Endothelial cell of umbilical vein (primary cell): ENCODE measurements around the gene RPL34. TPM values are rescaled to one million over a fixed set of nuclear protein-coding genes. Genes with fewer than 3 reads are reported as not detected.
A peak's percentile ranks its signal among the peaks of the same experiment; 100 is the strongest.
"Not testable (repeated sequence)": the region's sequence is repeated elsewhere in the genome, so short reads cannot be mapped to it uniquely, and the experiment has no call there.

Experiments
- BruUV-seq: library from RNA; stranded (reverse); fragments of 400-500 nt; replicated peaks from 2 replicates; lab custom pipeline; 2021; lab: Mats Ljungman, UMichigan
- CTCF ChIA-PET: fragments of 300-600, 350-600 bp; sonication (Branson Sonifier 250); formaldehyde crosslinking; loops from one replicate; lab custom pipeline; 2021; ENCODE audit warnings: antibody characterized with exemption, inconsistent platforms; lab: Charles Lee
- POLR2A ChIA-PET: fragments of 300-600, 350-600 bp; sonication (Branson Sonifier 250); formaldehyde crosslinking; loops from one replicate; lab custom pipeline; 2021; ENCODE audit warnings: antibody characterized with exemption, inconsistent platforms; lab: Charles Lee
- DNase-seq: peaks from one replicate; pipeline ENCODE4 v3.0.0-alpha.2; 2011; ENCODE audit warnings: low read depth, low spot score
- FAIRE-seq: peaks from 2 replicates; lab custom pipeline; 2011; peaks lifted over from hg19 to GRCh38; lab: Jason Lieb, UNC
- H2AFZ ChIP-seq: 2 replicates; pipeline ENCODE4 v1.6.0; 2012; ENCODE audit warnings: low read depth, low read length, control low read depth, inconsistent platforms
- H3K27ac ChIP-seq: 2 replicates; pipeline ENCODE4 v1.5.1; 2011; ENCODE audit warnings: low read depth, mild to moderate bottlenecking, control low read depth, low read length, moderate library complexity; ENCODE audit not compliant: insufficient read depth
- H3K27me3 ChIP-seq, 2 experiments: 2 replicates each; pipeline versions ENCODE4 v1.6.0 to v1.6.1; 2011; ENCODE audit warnings: low read length in 2 of 2, mixed read lengths in 1 of 2; ENCODE audit not compliant: control insufficient read depth in 2 of 2, insufficient read depth in 2 of 2
- H3K36me3 ChIP-seq, 2 experiments: 2 replicates in 1 of 2; 3 replicates in 1 of 2; pipeline ENCODE4 v1.5.1; 2011; ENCODE audit warnings: low read length in 2 of 2, mild to moderate bottlenecking in 1 of 2, moderate library complexity in 1 of 2; ENCODE audit not compliant: control insufficient read depth in 2 of 2, insufficient read depth in 2 of 2; ENCODE audit errors: extremely low read depth in 1 of 2
- H3K4me1 ChIP-seq: 3 replicates; pipeline ENCODE4 v1.5.1; 2011; ENCODE audit warnings: mild to moderate bottlenecking, low read length; ENCODE audit not compliant: control insufficient read depth, insufficient read depth; ENCODE audit errors: extremely low read depth
- H3K4me2 ChIP-seq: 2 replicates; pipeline ENCODE4 v1.6.1; 2011; ENCODE audit warnings: low read length, control low read depth, mixed read lengths; ENCODE audit not compliant: insufficient read depth
- H3K4me3 ChIP-seq, 3 experiments: fragments of 200-600 bp in 1 of 3; sonication (generic), shearing (Covaris generic) in 1 of 3; replicated peaks in 1 of 3; 2 replicates each; pipeline ENCODE4 v1.5.1; 2011 to 2016; ENCODE audit warnings: control low read depth in 3 of 3, low read length in 3 of 3, mild to moderate bottlenecking in 2 of 3, inconsistent platforms in 1 of 3, low read depth in 1 of 3, moderate library complexity in 1 of 3; ENCODE audit not compliant: insufficient read depth in 1 of 3
- H3K79me2 ChIP-seq: 2 replicates; pipeline ENCODE4 v1.6.0; 2012; ENCODE audit warnings: low read length, inconsistent platforms; ENCODE audit not compliant: control insufficient read depth, insufficient read depth
- H3K9ac ChIP-seq: replicated peaks from 2 replicates; pipeline ENCODE3; 2011; ENCODE audit warnings: low read length, control low read depth; ENCODE audit not compliant: insufficient read depth; ENCODE audit errors: extremely low read depth
- H3K9me1 ChIP-seq: replicated peaks from 3 replicates; pipeline ENCODE4 v1.6.0; 2011; ENCODE audit warnings: mild to moderate bottlenecking, low read length; ENCODE audit not compliant: control insufficient read depth, insufficient read depth; ENCODE audit errors: extremely low read depth
- H3K9me3 ChIP-seq: replicated peaks from 2 replicates; pipeline ENCODE4 v1.5.1; 2012; ENCODE audit warnings: low read length, inconsistent platforms; ENCODE audit not compliant: control insufficient read depth, insufficient read depth
- H4K20me1 ChIP-seq: replicated peaks from 2 replicates; pipeline ENCODE3; 2011; ENCODE audit warnings: mild to moderate bottlenecking, low read length; ENCODE audit not compliant: control insufficient read depth, insufficient read depth; ENCODE audit errors: extremely low read depth
- CTCF ChIP-seq, 2 donors: IDR thresholded peaks; 1 replicate in 1 of 2; 2 replicates in 1 of 2; pipeline ENCODE4 v1.5.1; 2011; ENCODE audit warnings: low read length in 2 of 2, mild to moderate bottlenecking in 2 of 2, moderate library complexity in 2 of 2, control low read depth in 1 of 2, inconsistent platforms in 1 of 2, low read depth in 1 of 2; ENCODE audit not compliant: insufficient read depth in 1 of 2; ENCODE audit errors: extremely low read depth in 1 of 2
- EZH2 ChIP-seq: IDR thresholded peaks from 2 replicates; pipeline ENCODE4 v1.6.1; 2012; ENCODE audit warnings: borderline replicate concordance, low read depth, mild to moderate bottlenecking, moderate library complexity, low read length, inconsistent platforms; ENCODE audit not compliant: severe bottlenecking
- FOS ChIP-seq: IDR thresholded peaks from 2 replicates; pipeline ENCODE4 v1.6.1; 2011; ENCODE audit warnings: mild to moderate bottlenecking, low read length, moderate library complexity, borderline replicate concordance; ENCODE audit not compliant: insufficient read depth
- GATA2 ChIP-seq: IDR thresholded peaks from 2 replicates; pipeline ENCODE4 v1.7.0; 2011; ENCODE audit warnings: low read depth, mild to moderate bottlenecking, moderate library complexity, mixed read lengths, low read length; ENCODE audit not compliant: insufficient read length, insufficient read depth
- JUN ChIP-seq: IDR thresholded peaks from 2 replicates; pipeline ENCODE4 v1.6.1; 2011; ENCODE audit warnings: borderline replicate concordance, low read depth; ENCODE audit not compliant: insufficient read length, insufficient read depth
- MAX ChIP-seq: IDR thresholded peaks from 2 replicates; pipeline ENCODE4 v1.6.1; 2011; ENCODE audit not compliant: insufficient read depth, insufficient read length
- MYC ChIP-seq: IDR thresholded peaks from one replicate; pipeline ENCODE4 v1.6.1; 2011; ENCODE audit warnings: mild to moderate bottlenecking, low read depth, low read length
- POLR2A ChIP-seq: IDR thresholded peaks from 2 replicates; pipeline ENCODE4 v1.6.1; 2012; ENCODE audit warnings: low read depth, mild to moderate bottlenecking, control low read depth, low read length
- POLR2AphosphoS5 ChIP-seq: IDR thresholded peaks from 2 replicates; pipeline ENCODE4 v1.6.1; 2012; ENCODE audit warnings: low read depth, mild to moderate bottlenecking, control low read depth, low read length, moderate library complexity; ENCODE audit not compliant: insufficient read depth
- dilution Hi-C: fragments of 300-500 bp; cut with MboI; formaldehyde crosslinking; loops from one replicate; pipeline ENCODE4 v1.15.0; 2019; ENCODE audit warnings: low sequenced_read_pairs; ENCODE audit not compliant: extremely low pct_ligation_motif_present
- intact Hi-C: fragments of 100-400 bp; cut with micrococcal nuclease; formaldehyde crosslinking; loops from one replicate; pipeline ENCODE4 v1.10.0; 2022
- polyA plus RNA-seq, 4 experiments: library from polyadenylated mRNA; depleted of rRNA in 3 of 4; stranded (reverse) in 3 of 4; unstranded in 1 of 4; fragments of >200 nt; gene quantifications; 2 replicates each; pipeline versions ENCODE4 v1.2.1 to v1.2.3, GENCODE V29; 2011 to 2012; ENCODE audit warnings: missing spikeins in 1 of 4
- total RNA-seq: library from RNA; stranded (reverse); gene quantifications from 2 replicates; pipeline ENCODE4 v1.2.3, GENCODE V29; 2021

The RPL34 gene
- total and polyA plus RNA-seq, 2 donors (not counting 3 experiments of a cell fraction or from before 2014, with no cell fraction given) = 1,114 to 2,397 TPM

- Histone ChIP-seq H3K9ac (peak overlapping the region; percentile 78), H3K79me2 (no peaks in the 10 kb centered on the region), H3K36me3 (no peaks in the 10 kb centered on the region), H2AFZ (peak overlapping the region; percentile 45), H3K4me2 (no peak overlapping the region), H3K4me3 (no peak overlapping the region), H3K9me1 (no peaks in the 10 kb centered on the region), H3K4me1 (peaks cover 18% of the 10 kb centered on the region), H4K20me1 (no peaks in the 10 kb centered on the region), H3K9me3 (no peaks in the 10 kb centered on the region), H3K27me3 (no peaks in the 10 kb centered on the region), H3K27ac (peak overlapping the region; percentile 93)
- no peak for FAIRE-seq
- intact Hi-C loops (loop anchor here (1.0 kb wide), 2 partner anchors 28 to 58 kb away; partner anchors contain the start of genes OSTC and RPL34), dilution Hi-C loops (no loop called here)
- TF ChIP-seq JUN (no peak), CTCF (IDR thresholded peaks at IDR 0.05; ENCODE audit: extremely low read depth in 1 of 2, insufficient read depth in 1 of 2, low read depth in 1 of 2, low read length in 2 of 2) (no peak), FOS (no peak), MAX (no peak), POLR2A (no peak), MYC (no peak), POLR2AphosphoS5 (no peak), GATA2 (no peak), EZH2 (no peak)
- ChIA-PET POLR2A (interaction anchor here (0.6 to 1.3 kb wide), 4 partner anchors 28 to 1926 kb away, joined by 3 to 7 read pairs (median 5); partner anchors contain the start of gene RPL34), CTCF (interaction anchor here (0.9 kb wide), 1 partner anchor 27 kb away, joined by 3 read pairs; no protein-coding TSS in a partner anchor)
- BruUV-seq = TSS peak; percentile 99
- peak; percentile 24 for DNase-seq
Measured at GRCh38 chr4:108592674-108592986, 27.7 kb upstream of the RPL34 start.

GRCh38 chr4:108594296-108594695 is 26.1 kb upstream of the RPL34 start:
- BruUV-seq, H3K4me3 ChIP-seq, H3K9ac ChIP-seq, H3K27ac ChIP-seq, dilution Hi-C loops, H4K20me1 ChIP-seq, FAIRE-seq, H3K9me3 ChIP-seq, H3K9me1 ChIP-seq, H3K27me3 ChIP-seq, H3K36me3 ChIP-seq, intact Hi-C loops, DNase-seq, H2AFZ ChIP-seq, H3K79me2 ChIP-seq, POLR2A ChIA-PET, H3K4me2 ChIP-seq: not testable (repeated sequence)
- peaks cover 18% of the 10 kb centered on the region for H3K4me1 ChIP-seq
- CTCF ChIA-PET = interaction anchor here (0.7 to 2.0 kb wide), 3 partner anchors 22 to 563 kb away, joined by 3 to 5 read pairs (median 3); no protein-coding TSS in a partner anchor
